H9 (cell line): ENCODE measurements around the gene EPC2. TPM values are rescaled to one million over a fixed set of nuclear protein-coding genes. Genes with fewer than 3 reads are reported as not detected.

Experiments
- DNase-seq: peaks from one replicate; pipeline ENCODE4 v3.0.0-alpha.2; 2017
- H2AFZ ChIP-seq: one replicate; pipeline ENCODE4 v1.6.1; 2013; ENCODE audit warnings: mild to moderate bottlenecking, low read length, control low read depth, moderate library complexity
- H2AK5ac ChIP-seq: 2 replicates; pipeline ENCODE4 v1.6.1; 2013; ENCODE audit warnings: low read length, control low read depth, mixed read lengths; ENCODE audit not compliant: insufficient read length
- H2BK120ac ChIP-seq: one replicate; pipeline ENCODE4 v1.6.1; 2013; ENCODE audit warnings: low read depth, mild to moderate bottlenecking, low read length, control low read depth, inconsistent platforms; ENCODE audit not compliant: poor library complexity, severe bottlenecking
- H2BK12ac ChIP-seq: 2 replicates; pipeline ENCODE4 v1.6.1; 2013; ENCODE audit warnings: low read length, control low read depth, mixed read lengths, low read depth; ENCODE audit not compliant: insufficient read length
- H2BK15ac ChIP-seq: 2 replicates; pipeline ENCODE4 v1.6.1; 2013; ENCODE audit warnings: low read depth, low read length, control low read depth
- H2BK20ac ChIP-seq: one replicate; pipeline ENCODE4 v1.6.1; 2013; ENCODE audit warnings: low read depth, mild to moderate bottlenecking, low read length, control low read depth, inconsistent platforms; ENCODE audit not compliant: poor library complexity, severe bottlenecking
- H2BK5ac ChIP-seq: 2 replicates; pipeline ENCODE4 v1.6.1; 2013; ENCODE audit warnings: low read length, control low read depth, mixed read lengths; ENCODE audit not compliant: insufficient read length
- H3K14ac ChIP-seq: 2 replicates; pipeline ENCODE4 v1.6.1; 2013; ENCODE audit warnings: low read length, control low read depth; ENCODE audit not compliant: insufficient read depth
- H3K18ac ChIP-seq: 2 replicates; pipeline ENCODE4 v1.6.1; 2013; ENCODE audit warnings: low read depth, mild to moderate bottlenecking, mixed read lengths, low read length, control low read depth; ENCODE audit not compliant: insufficient read length
- H3K23ac ChIP-seq: 2 replicates; pipeline ENCODE4 v1.6.1; 2013; ENCODE audit warnings: low read length, control low read depth, mixed read lengths, low read depth; ENCODE audit not compliant: insufficient read length
- H3K23me2 ChIP-seq: 2 replicates; pipeline ENCODE4 v1.6.1; 2013; ENCODE audit warnings: low read depth, mild to moderate bottlenecking, mixed read lengths, low read length, control low read depth; ENCODE audit not compliant: insufficient read length, poor library complexity, severe bottlenecking
- H3K27ac ChIP-seq: 2 replicates; pipeline ENCODE4 v1.5.1; 2013; ENCODE audit warnings: low read length, control low read depth, mixed read lengths, low read depth; ENCODE audit not compliant: insufficient read length
- H3K27me3 ChIP-seq: 2 replicates; pipeline ENCODE4 v1.6.1; 2013; ENCODE audit warnings: low read length, control low read depth, inconsistent platforms; ENCODE audit not compliant: insufficient read depth
- H3K4ac ChIP-seq: 2 replicates; pipeline ENCODE4 v1.6.1; 2013; ENCODE audit warnings: low read depth, mild to moderate bottlenecking, control low read depth, inconsistent platforms, low read length, moderate library complexity
- H3K4me1 ChIP-seq: 2 replicates; pipeline ENCODE4 v1.6.1; 2013; ENCODE audit warnings: low read length, control low read depth, inconsistent platforms; ENCODE audit not compliant: insufficient read depth
- H3K4me2 ChIP-seq: 2 replicates; pipeline ENCODE4 v1.6.1; 2013; ENCODE audit warnings: low read length, control low read depth, mixed read lengths; ENCODE audit not compliant: insufficient read length, insufficient read depth
- H3K56ac ChIP-seq: 2 replicates; pipeline ENCODE4 v1.6.1; 2013; ENCODE audit warnings: low read depth, mild to moderate bottlenecking, mixed read lengths, low read length, control low read depth; ENCODE audit not compliant: insufficient read length
- H3K79me1 ChIP-seq: 2 replicates; pipeline ENCODE4 v1.6.1; 2013; ENCODE audit warnings: low read depth, mild to moderate bottlenecking, moderate library complexity, low read length, control low read depth, inconsistent platforms; ENCODE audit not compliant: insufficient read depth, poor library complexity, severe bottlenecking
- H3K79me2 ChIP-seq: 2 replicates; pipeline ENCODE4 v1.6.1; 2013; ENCODE audit warnings: low read length, control low read depth, inconsistent platforms; ENCODE audit not compliant: insufficient read depth
- H3K9ac ChIP-seq: 2 replicates; pipeline ENCODE4 v1.6.1; 2013; ENCODE audit warnings: low read length, control low read depth, mixed read lengths; ENCODE audit not compliant: insufficient read length; ENCODE audit errors: extremely low read depth
- H3K9me3 ChIP-seq: one replicate; pipeline ENCODE4 v1.6.1; 2013; ENCODE audit warnings: low read depth, low read length, inconsistent platforms; ENCODE audit not compliant: control insufficient read depth
- H3T11ph ChIP-seq: one replicate; pipeline ENCODE4 v1.6.1; 2013; ENCODE audit warnings: mild to moderate bottlenecking, low read length, control low read depth, inconsistent platforms
- H4K20me1 ChIP-seq: one replicate; pipeline ENCODE4 v1.6.1; 2013; ENCODE audit not compliant: control insufficient read depth, insufficient read length, insufficient read depth
- H4K5ac ChIP-seq: 2 replicates; pipeline ENCODE4 v1.6.1; 2013; ENCODE audit warnings: low read depth, mild to moderate bottlenecking, mixed read lengths, low read length, control low read depth; ENCODE audit not compliant: insufficient read length
- H4K8ac ChIP-seq: replicated peaks from 2 replicates; pipeline ENCODE4 v1.6.1; 2013; ENCODE audit warnings: low read length, control low read depth, mixed read lengths, low read depth; ENCODE audit not compliant: insufficient read length
- H4K91ac ChIP-seq: 2 replicates; pipeline ENCODE4 v1.6.1; 2013; ENCODE audit warnings: low read depth, mild to moderate bottlenecking, moderate library complexity, mixed read lengths, low read length, control low read depth; ENCODE audit not compliant: insufficient read length
- H3K27ac Mint-ChIP-seq, 3 experiments: 2 replicates in 2 of 3; 3 replicates in 1 of 3; pipeline ENCODE4 v1.8.0; 2020 to 2021; ENCODE audit warnings: mixed read lengths in 3 of 3, mild to moderate bottlenecking in 1 of 3, moderate library complexity in 1 of 3
- H3K27me3 Mint-ChIP-seq: 2 replicates; pipeline ENCODE4 v1.8.0; 2021; ENCODE audit warnings: low read depth, mild to moderate bottlenecking, moderate library complexity, mixed read lengths
- H3K36me3 Mint-ChIP-seq, 3 experiments: 2 replicates in 2 of 3; 3 replicates in 1 of 3; pipeline ENCODE4 v1.8.0; 2020 to 2021; ENCODE audit warnings: low read depth in 3 of 3, mixed read lengths in 3 of 3; ENCODE audit not compliant: insufficient read depth in 1 of 3
- H3K4me1 Mint-ChIP-seq, 2 experiments: 2 replicates each; pipeline ENCODE4 v1.8.0; 2020; ENCODE audit warnings: mixed read lengths in 2 of 2
- H3K4me3 Mint-ChIP-seq, 2 experiments: 2 replicates in 1 of 2; 3 replicates in 1 of 2; pipeline ENCODE4 v1.8.0; 2020 to 2021; ENCODE audit warnings: mild to moderate bottlenecking in 2 of 2, mixed read lengths in 2 of 2, moderate library complexity in 1 of 2
- H3K9me3 Mint-ChIP-seq, 2 experiments: 2 replicates in 1 of 2; 3 replicates in 1 of 2; pipeline ENCODE4 v1.8.0; 2020; ENCODE audit warnings: mild to moderate bottlenecking in 2 of 2, mixed read lengths in 2 of 2, moderate library complexity in 1 of 2
- CTCF ChIP-seq: fragments of 200-600 bp; sonication (generic); conservative IDR thresholded peaks from 3 replicates; pipeline ENCODE4 v1.8.0; 2021; ENCODE audit warnings: antibody characterized with exemption, mild to moderate bottlenecking
- total RNA-seq: library from RNA; stranded (reverse); gene quantifications from 2 replicates; pipeline ENCODE4 v1.2.1, GENCODE V29; 2021

The EPC2 gene
- total RNA-seq, 1 experiment from 2014 or later = 31.3 TPM

GRCh38 chr2:148721520-148721931, 77.0 kb downstream of the EPC2 start:
- TF ChIP-seq CTCF = no peak
- no peak overlapping the region for H3K27ac ChIP-seq
- H3K4me2 ChIP-seq = no peak overlapping the region
- H3K9me3 Mint-ChIP-seq = peaks cover 6 to 8% of the 10 kb centered on the region in 2 experiments; a peak in 4 of 5 replicates
- H3K4me3 Mint-ChIP-seq = no peak overlapping the region
- no peaks in the 10 kb centered on the region for H3K27me3 ChIP-seq
- no peak overlapping the region for H3K14ac ChIP-seq
- no peak overlapping the region for H3T11ph ChIP-seq
- H3K4me1 Mint-ChIP-seq = peaks cover 37 to 46% of the 10 kb centered on the region in 2 experiments
- no peak overlapping the region for H3K4ac ChIP-seq
- no peaks in the 10 kb centered on the region for H3K27me3 Mint-ChIP-seq
- H2BK20ac ChIP-seq = no peak overlapping the region
- H3K9ac ChIP-seq = no peak overlapping the region
- peaks cover 10% of the 10 kb centered on the region; the same call in 1 of the 2 replicates for H3K79me2 ChIP-seq
- H4K8ac ChIP-seq = no peak overlapping the region
- H3K4me1 ChIP-seq = no peaks in the 10 kb centered on the region; the same call in 1 of the 2 replicates
- H3K79me1 ChIP-seq = peaks cover 5% of the 10 kb centered on the region
- no peak for DNase-seq
- H4K20me1 ChIP-seq = no peaks in the 10 kb centered on the region
- H2AK5ac ChIP-seq = no peak overlapping the region
- H3K9me3 ChIP-seq = no peaks in the 10 kb centered on the region
- no peak overlapping the region for H2BK15ac ChIP-seq
- H2BK12ac ChIP-seq = no peak overlapping the region
- H4K91ac ChIP-seq = no peak overlapping the region
- H3K23ac ChIP-seq = no peak overlapping the region
- peaks cover 9 to 21% (median 17%) of the 10 kb centered on the region in 3 experiments for H3K36me3 Mint-ChIP-seq
- no peaks in the 10 kb centered on the region for H3K23me2 ChIP-seq
- H4K5ac ChIP-seq = no peak overlapping the region
- no peak overlapping the region for H3K56ac ChIP-seq
- H2AFZ ChIP-seq = no peak overlapping the region
- no peak overlapping the region for H2BK5ac ChIP-seq
- no peak overlapping the region for H3K18ac ChIP-seq
- H3K27ac Mint-ChIP-seq = peak overlapping the region in 1 of 3 experiments; percentile 37; a peak in 3 of 7 replicates
- H2BK120ac ChIP-seq = no peak overlapping the region
